ENCODE data around the gene DLG2.

Gene DLG2

DNA sequence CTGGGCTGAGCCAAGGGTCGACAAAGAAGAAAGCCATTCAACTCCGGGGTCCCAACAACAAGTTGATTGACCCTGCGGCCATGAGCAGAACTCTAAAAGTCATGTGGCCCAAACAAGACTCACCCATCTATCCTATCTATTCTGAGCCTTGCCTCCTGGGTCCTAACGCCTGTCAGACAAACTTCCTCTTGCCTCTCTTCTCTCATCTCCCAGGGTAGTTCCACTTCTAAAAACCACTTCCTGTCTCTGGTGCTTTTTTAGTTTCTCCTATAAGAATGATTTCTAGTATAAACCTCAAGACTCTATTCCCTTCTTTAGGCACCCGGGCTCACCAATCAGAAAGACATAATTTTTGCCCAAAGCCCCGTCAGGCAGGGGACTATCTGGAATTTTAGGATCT lies 530.2 kb downstream of the DLG2 start:
- Histone ChIP-seq H3K4me3 (replicated peaks; ENCODE audit: insufficient read depth, low read length) (no peak overlapping the region), H3K27ac (replicated peaks) (no peak overlapping the region), H3K27me3 (ENCODE audit: insufficient read depth, poor library complexity, severe bottlenecking) (no peaks in the 10 kb centered on the region)
- peak in 1 of 2 experiments; percentile 51 for DNase-seq (ENCODE audit: low read depth in 1 of 2, low spot score in 1 of 2)
- TF ChIP-seq GABPA (IDR thresholded peaks at IDR 0.05; ENCODE audit: low read depth) (peak; percentile 72), SPI1 (IDR thresholded peaks at IDR 0.05; ENCODE audit: borderline replicate concordance, low read depth) (peak; percentile 86)
- TF ChIP-seq, protein P1, sequence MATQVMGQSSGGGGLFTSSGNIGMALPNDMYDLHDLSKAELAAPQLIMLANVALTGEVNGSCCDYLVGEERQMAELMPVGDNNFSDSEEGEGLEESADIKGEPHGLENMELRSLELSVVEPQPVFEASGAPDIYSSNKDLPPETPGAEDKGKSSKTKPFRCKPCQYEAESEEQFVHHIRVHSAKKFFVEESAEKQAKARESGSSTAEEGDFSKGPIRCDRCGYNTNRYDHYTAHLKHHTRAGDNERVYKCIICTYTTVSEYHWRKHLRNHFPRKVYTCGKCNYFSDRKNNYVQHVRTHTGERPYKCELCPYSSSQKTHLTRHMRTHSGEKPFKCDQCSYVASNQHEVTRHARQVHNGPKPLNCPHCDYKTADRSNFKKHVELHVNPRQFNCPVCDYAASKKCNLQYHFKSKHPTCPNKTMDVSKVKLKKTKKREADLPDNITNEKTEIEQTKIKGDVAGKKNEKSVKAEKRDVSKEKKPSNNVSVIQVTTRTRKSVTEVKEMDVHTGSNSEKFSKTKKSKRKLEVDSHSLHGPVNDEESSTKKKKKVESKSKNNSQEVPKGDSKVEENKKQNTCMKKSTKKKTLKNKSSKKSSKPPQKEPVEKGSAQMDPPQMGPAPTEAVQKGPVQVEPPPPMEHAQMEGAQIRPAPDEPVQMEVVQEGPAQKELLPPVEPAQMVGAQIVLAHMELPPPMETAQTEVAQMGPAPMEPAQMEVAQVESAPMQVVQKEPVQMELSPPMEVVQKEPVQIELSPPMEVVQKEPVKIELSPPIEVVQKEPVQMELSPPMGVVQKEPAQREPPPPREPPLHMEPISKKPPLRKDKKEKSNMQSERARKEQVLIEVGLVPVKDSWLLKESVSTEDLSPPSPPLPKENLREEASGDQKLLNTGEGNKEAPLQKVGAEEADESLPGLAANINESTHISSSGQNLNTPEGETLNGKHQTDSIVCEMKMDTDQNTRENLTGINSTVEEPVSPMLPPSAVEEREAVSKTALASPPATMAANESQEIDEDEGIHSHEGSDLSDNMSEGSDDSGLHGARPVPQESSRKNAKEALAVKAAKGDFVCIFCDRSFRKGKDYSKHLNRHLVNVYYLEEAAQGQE (IDR thresholded peaks at IDR 0.05; ENCODE audit: insufficient replicate concordance, low read depth): no peak

DNA sequence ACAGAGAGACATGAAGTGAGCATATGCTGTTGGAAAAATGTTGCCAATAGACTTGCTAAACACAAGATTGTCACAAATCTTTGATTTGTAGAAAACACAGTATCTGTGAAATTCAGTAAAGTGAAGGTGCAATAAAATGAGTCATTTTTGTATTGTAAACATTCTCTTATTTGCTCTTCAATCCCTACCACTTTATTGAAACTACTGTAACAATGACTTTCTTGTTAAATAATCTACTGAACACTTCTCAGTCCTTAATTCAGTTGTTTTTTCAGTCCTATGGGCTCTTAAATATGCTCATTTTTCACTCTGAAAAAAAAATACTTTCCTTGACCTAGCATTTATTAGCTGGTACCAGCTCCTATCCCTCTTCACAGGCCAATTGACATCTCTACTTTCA lies 531.9 kb downstream of the DLG2 start:
- H3K4me3 ChIP-seq (replicated peaks; ENCODE audit: insufficient read depth, low read length): no peak overlapping the region
- no peaks in the 10 kb centered on the region for H3K27me3 ChIP-seq (ENCODE audit: insufficient read depth, poor library complexity, severe bottlenecking)
- no peak overlapping the region for H3K27ac ChIP-seq (replicated peaks)
- TF ChIP-seq POLR2AphosphoS5 (IDR thresholded peaks at IDR 0.05; ENCODE audit: low read depth) (no peak), GABPA (IDR thresholded peaks at IDR 0.05; ENCODE audit: low read depth) (no peak), SPI1 (IDR thresholded peaks at IDR 0.05; ENCODE audit: borderline replicate concordance, low read depth) (no peak)
- TF ChIP-seq, protein P1 (IDR thresholded peaks at IDR 0.05; ENCODE audit: insufficient replicate concordance, low read depth): no peak
- TF ChIP-seq, protein P2, sequence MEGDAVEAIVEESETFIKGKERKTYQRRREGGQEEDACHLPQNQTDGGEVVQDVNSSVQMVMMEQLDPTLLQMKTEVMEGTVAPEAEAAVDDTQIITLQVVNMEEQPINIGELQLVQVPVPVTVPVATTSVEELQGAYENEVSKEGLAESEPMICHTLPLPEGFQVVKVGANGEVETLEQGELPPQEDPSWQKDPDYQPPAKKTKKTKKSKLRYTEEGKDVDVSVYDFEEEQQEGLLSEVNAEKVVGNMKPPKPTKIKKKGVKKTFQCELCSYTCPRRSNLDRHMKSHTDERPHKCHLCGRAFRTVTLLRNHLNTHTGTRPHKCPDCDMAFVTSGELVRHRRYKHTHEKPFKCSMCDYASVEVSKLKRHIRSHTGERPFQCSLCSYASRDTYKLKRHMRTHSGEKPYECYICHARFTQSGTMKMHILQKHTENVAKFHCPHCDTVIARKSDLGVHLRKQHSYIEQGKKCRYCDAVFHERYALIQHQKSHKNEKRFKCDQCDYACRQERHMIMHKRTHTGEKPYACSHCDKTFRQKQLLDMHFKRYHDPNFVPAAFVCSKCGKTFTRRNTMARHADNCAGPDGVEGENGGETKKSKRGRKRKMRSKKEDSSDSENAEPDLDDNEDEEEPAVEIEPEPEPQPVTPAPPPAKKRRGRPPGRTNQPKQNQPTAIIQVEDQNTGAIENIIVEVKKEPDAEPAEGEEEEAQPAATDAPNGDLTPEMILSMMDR (IDR thresholded peaks at IDR 0.05; ENCODE audit: insufficient read depth, low read length): no peak
- DNase-seq (ENCODE audit: low read depth in 1 of 2, low spot score in 1 of 2): no peak

DNA sequence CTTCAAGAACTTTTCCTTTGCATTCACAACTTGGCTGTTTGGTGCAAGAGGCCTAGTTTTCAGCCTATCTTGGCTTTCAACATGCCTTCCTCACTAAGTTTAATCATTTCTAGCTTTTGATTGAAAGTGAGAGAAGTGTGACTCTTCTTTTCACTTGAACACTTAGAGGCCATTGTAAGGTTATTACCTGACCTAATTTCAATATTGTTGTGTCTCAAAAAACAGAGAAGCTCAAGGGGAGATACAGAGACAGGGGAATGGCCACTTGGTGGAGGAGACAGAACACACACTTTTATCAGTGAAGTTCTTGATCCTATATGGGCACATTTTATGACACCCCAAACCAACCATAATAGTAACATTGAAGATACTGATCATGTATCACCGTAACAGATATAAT lies 532.3 kb downstream of the DLG2 start:
- DNase-seq (ENCODE audit: low read depth in 1 of 2, low spot score in 1 of 2): no peak
- TF ChIP-seq, protein P1 (IDR thresholded peaks at IDR 0.05; ENCODE audit: insufficient replicate concordance, low read depth): no peak
- TF ChIP-seq SPI1 (IDR thresholded peaks at IDR 0.05; ENCODE audit: borderline replicate concordance, low read depth) (no peak), POLR2AphosphoS5 (IDR thresholded peaks at IDR 0.05; ENCODE audit: low read depth) (no peak), GABPA (IDR thresholded peaks at IDR 0.05; ENCODE audit: low read depth) (no peak)
- TF ChIP-seq, protein P2 (IDR thresholded peaks at IDR 0.05; ENCODE audit: insufficient read depth, low read length): no peak
- H3K27me3 ChIP-seq (ENCODE audit: insufficient read depth, poor library complexity, severe bottlenecking): no peaks in the 10 kb centered on the region
- no peak overlapping the region for H3K27ac ChIP-seq (replicated peaks)
- no peak overlapping the region for H3K4me3 ChIP-seq (replicated peaks; ENCODE audit: insufficient read depth, low read length)
